GM23338 (cell line): ENCODE results near the gene CD3D. TPM values are rescaled to one million over a fixed set of nuclear protein-coding genes. Genes with fewer than 3 reads are reported as not detected.

Experiments
- ATAC-seq: fragments of 200-7000 bp; cut with Tn5 transposase; 3 replicates; pipeline ENCODE4 v1.9.1; 2020
- DNase-seq: peaks from one replicate; pipeline ENCODE4 v3.0.0-alpha.2; 2015; ENCODE audit warnings: low spot score
- H2AFZ ChIP-seq: fragments of 200-600 bp; sonication (generic); 2 replicates; pipeline ENCODE4 v1.8.0; 2016; ENCODE audit warnings: antibody characterized with exemption, mild to moderate bottlenecking, moderate library complexity
- H3F3A ChIP-seq: fragments of 200-600 bp; sonication (generic); replicated peaks from 2 replicates; pipeline ENCODE4 v1.8.0; 2017; ENCODE audit warnings: antibody characterized with exemption, mixed run types, low read depth
- H3K27ac ChIP-seq: fragments of 200-600 bp; sonication (generic); 2 replicates; pipeline ENCODE4 v1.6.1; 2016; ENCODE audit warnings: low read depth
- H3K27me3 ChIP-seq: fragments of 200-600 bp; sonication (generic); 2 replicates; pipeline ENCODE4 v1.8.0; 2016; ENCODE audit warnings: mild to moderate bottlenecking, mixed run types, moderate library complexity; ENCODE audit not compliant: insufficient read depth
- H3K36me3 ChIP-seq: fragments of 200-600 bp; sonication (generic); 2 replicates; pipeline ENCODE4 v1.8.0; 2016; ENCODE audit warnings: mild to moderate bottlenecking; ENCODE audit not compliant: insufficient read depth
- H3K4me1 ChIP-seq: fragments of 200-600 bp; sonication (generic); 2 replicates; pipeline ENCODE4 v1.8.0; 2016; ENCODE audit warnings: mild to moderate bottlenecking, moderate library complexity; ENCODE audit not compliant: insufficient read depth
- H3K4me2 ChIP-seq: fragments of 200-600 bp; sonication (generic); 2 replicates; pipeline ENCODE4 v1.7.1; 2017; ENCODE audit warnings: mixed run types
- H3K4me3 ChIP-seq: fragments of 200-600 bp; sonication (generic); 2 replicates; pipeline ENCODE4 v1.6.1; 2016; ENCODE audit warnings: mixed run types
- H3K79me2 ChIP-seq: fragments of 200-600 bp; sonication (generic); replicated peaks from 2 replicates; pipeline ENCODE4 v1.8.0; 2017; ENCODE audit warnings: mild to moderate bottlenecking; ENCODE audit not compliant: insufficient read depth
- H3K9me2 ChIP-seq: fragments of 200-600 bp; sonication (generic); 2 replicates; pipeline ENCODE4 v1.8.0; 2017; ENCODE audit not compliant: insufficient read depth
- H4K20me1 ChIP-seq: fragments of 200-600 bp; sonication (generic); replicated peaks from 2 replicates; pipeline ENCODE4 v1.8.0; 2017; ENCODE audit warnings: mild to moderate bottlenecking; ENCODE audit not compliant: insufficient read depth
- H3K27ac Mint-ChIP-seq: 2 replicates; pipeline ENCODE4 v1.8.0; 2020; ENCODE audit warnings: inconsistent platforms, mild to moderate bottlenecking, moderate library complexity, mixed read lengths
- H3K27me3 Mint-ChIP-seq: 3 replicates; pipeline ENCODE4 v1.8.0; 2022; ENCODE audit warnings: low read depth, mild to moderate bottlenecking, moderate library complexity, mixed read lengths, inconsistent platforms; ENCODE audit not compliant: insufficient read depth, poor library complexity
- H3K36me3 Mint-ChIP-seq: 3 replicates; pipeline ENCODE4 v1.8.0; 2021; ENCODE audit warnings: low read depth, mild to moderate bottlenecking, inconsistent platforms, moderate library complexity, mixed read lengths
- H3K4me1 Mint-ChIP-seq: 3 replicates; pipeline ENCODE4 v1.8.0; 2020; ENCODE audit warnings: mild to moderate bottlenecking, inconsistent platforms, mixed read lengths
- H3K4me3 Mint-ChIP-seq: 3 replicates; pipeline ENCODE4 v1.8.0; 2021; ENCODE audit warnings: moderate library complexity, mild to moderate bottlenecking, inconsistent platforms, mixed read lengths
- H3K9me3 Mint-ChIP-seq: 3 replicates; pipeline ENCODE4 v1.8.0; 2020; ENCODE audit warnings: moderate library complexity, mild to moderate bottlenecking, inconsistent platforms, mixed read lengths
- CTCF ChIP-seq, 2 experiments: fragments of 200-600 bp in 1 of 2; sonication (generic) in 1 of 2; conservative IDR thresholded peaks; 2 replicates each; pipeline versions ENCODE4 v1.5.1 to v1.6.1; 2016 to 2017; ENCODE audit warnings: antibody characterized with exemption in 2 of 2, low read depth in 2 of 2, mild to moderate bottlenecking in 2 of 2, moderate library complexity in 1 of 2
- ETS1 ChIP-seq: IDR thresholded peaks from 2 replicates; pipeline ENCODE4 v1.6.1; 2016; ENCODE audit warnings: antibody characterized with exemption
- EZH2 ChIP-seq: fragments of 200-600 bp; sonication (generic); IDR thresholded peaks from one replicate; pipeline ENCODE4 v1.8.0; 2017; ENCODE audit warnings: antibody characterized with exemption, mild to moderate bottlenecking, low read depth; ENCODE audit not compliant: unreplicated experiment
- EZH2phosphoT487 ChIP-seq: fragments of 200-600 bp; sonication (generic); IDR thresholded peaks from one replicate; pipeline ENCODE4 v1.8.1; 2018; ENCODE audit warnings: antibody characterized with exemption; ENCODE audit not compliant: unreplicated experiment
- JUNB ChIP-seq: IDR thresholded peaks from one replicate; pipeline ENCODE4 v1.6.1; 2016; ENCODE audit warnings: antibody characterized with exemption; ENCODE audit not compliant: unreplicated experiment
- NANOG ChIP-seq: IDR thresholded peaks from 2 replicates; pipeline ENCODE4 v1.6.1; 2016; ENCODE audit warnings: antibody characterized with exemption, borderline replicate concordance
- POLR2AphosphoS5 ChIP-seq: IDR thresholded peaks from 2 replicates; pipeline ENCODE4 v1.6.1; 2016; ENCODE audit warnings: antibody characterized with exemption, low read depth
- REST ChIP-seq: IDR thresholded peaks from one replicate; pipeline ENCODE4 v1.6.1; 2018; ENCODE audit warnings: antibody characterized with exemption; ENCODE audit not compliant: unreplicated experiment
- STAT1 ChIP-seq: IDR thresholded peaks from one replicate; pipeline ENCODE4 v1.6.1; 2016; ENCODE audit warnings: antibody characterized with exemption; ENCODE audit not compliant: unreplicated experiment
- ZNF114 ChIP-seq: fragments of 250-450 bp; sonication (Bioruptor Pico); IDR thresholded peaks from 2 replicates; pipeline ENCODE4 v1.5.0; 2020; ENCODE audit warnings: mild to moderate bottlenecking, moderate library complexity
- polyA plus RNA-seq: library from polyadenylated mRNA; unstranded; fragments of >200 nt; fragmentation: Nextera tagmentation; extraction: Ambion mirVana; gene quantifications from 2 replicates; pipeline ENCODE4 v1.2.1, GENCODE V29; 2016
- total RNA-seq: library from RNA; depleted of rRNA; stranded (reverse); fragments of >200 nt; shearing (Covaris generic); gene quantifications from 2 replicates; pipeline ENCODE4 v1.2.3, GENCODE V29; 2014
- TF ChIP-seq, protein P1 (sequence below): fragments of 250-450 bp; sonication (Bioruptor Pico); IDR thresholded peaks from 2 replicates; pipeline ENCODE4 v1.5.0; 2020; ENCODE audit warnings: mild to moderate bottlenecking, moderate library complexity

The CD3D gene
- total and polyA plus RNA-seq, 2 experiments from 2014 or later, result not detected

- no peak for TF ChIP-seq ETS1
- TF ChIP-seq ZNF114 (CRISPR knock-in tag), result no peak
- no peak for TF ChIP-seq JUNB
- no peak for TF ChIP-seq EZH2phosphoT487
Measured at GRCh38 chr11:118341261-118341660, 1.2 kb downstream of the CD3D start (continued).

DNA sequence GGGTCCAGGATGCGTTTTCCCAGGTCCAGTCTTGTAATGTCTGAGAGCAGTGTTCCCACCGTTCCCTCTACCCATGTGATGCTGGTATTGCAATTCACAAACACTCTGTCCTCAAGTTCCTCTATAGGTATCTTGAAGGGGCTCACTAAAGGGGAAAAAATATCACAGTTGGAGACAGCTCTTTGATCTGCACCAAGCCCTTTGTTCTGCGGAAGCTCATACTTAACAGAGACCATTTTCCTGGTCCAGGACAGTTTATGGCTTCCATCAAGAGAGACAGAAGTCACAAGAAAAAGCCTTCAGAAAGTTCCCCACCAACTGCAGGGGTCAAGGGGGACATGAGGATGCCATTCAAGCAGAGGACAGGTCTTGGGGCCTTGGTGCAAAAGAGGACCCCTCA lies 2.1 kb downstream of the CD3D start:
- Histone ChIP-seq H3K79me2 (no peaks in the 10 kb centered on the region), H3K4me3 (no peak overlapping the region), H3K4me2 (no peak overlapping the region), H3K4me1 (no peaks in the 10 kb centered on the region), H3K36me3 (no peaks in the 10 kb centered on the region), H3K27ac (no peak overlapping the region), H3F3A (no peaks in the 10 kb centered on the region), H3K9me2 (no peaks in the 10 kb centered on the region), H3K27me3 (no peaks in the 10 kb centered on the region), H4K20me1 (no peaks in the 10 kb centered on the region), H2AFZ (no peak overlapping the region)
- Mint-ChIP-seq H3K36me3 (no peaks in the 10 kb centered on the region), H3K4me3 (no peak overlapping the region), H3K27ac (no peak overlapping the region), H3K27me3 (peaks cover 10% of the 10 kb centered on the region), H3K9me3 (no peaks in the 10 kb centered on the region; the same call in 2 of the 3 replicates), H3K4me1 (no peaks in the 10 kb centered on the region)
- no peak for ATAC-seq
- DNase-seq, result no peak
- TF ChIP-seq EZH2phosphoT487, result no peak
- TF ChIP-seq NANOG, result no peak
- no peak for TF ChIP-seq REST
- TF ChIP-seq EZH2, result no peak
- no peak for TF ChIP-seq ZNF114 (CRISPR knock-in tag)
- TF ChIP-seq CTCF (conservative IDR thresholded peaks at IDR 0.05; ENCODE audit: low read depth in 2 of 2), result no peak
- TF ChIP-seq POLR2AphosphoS5, result no peak
- TF ChIP-seq, protein P1, sequence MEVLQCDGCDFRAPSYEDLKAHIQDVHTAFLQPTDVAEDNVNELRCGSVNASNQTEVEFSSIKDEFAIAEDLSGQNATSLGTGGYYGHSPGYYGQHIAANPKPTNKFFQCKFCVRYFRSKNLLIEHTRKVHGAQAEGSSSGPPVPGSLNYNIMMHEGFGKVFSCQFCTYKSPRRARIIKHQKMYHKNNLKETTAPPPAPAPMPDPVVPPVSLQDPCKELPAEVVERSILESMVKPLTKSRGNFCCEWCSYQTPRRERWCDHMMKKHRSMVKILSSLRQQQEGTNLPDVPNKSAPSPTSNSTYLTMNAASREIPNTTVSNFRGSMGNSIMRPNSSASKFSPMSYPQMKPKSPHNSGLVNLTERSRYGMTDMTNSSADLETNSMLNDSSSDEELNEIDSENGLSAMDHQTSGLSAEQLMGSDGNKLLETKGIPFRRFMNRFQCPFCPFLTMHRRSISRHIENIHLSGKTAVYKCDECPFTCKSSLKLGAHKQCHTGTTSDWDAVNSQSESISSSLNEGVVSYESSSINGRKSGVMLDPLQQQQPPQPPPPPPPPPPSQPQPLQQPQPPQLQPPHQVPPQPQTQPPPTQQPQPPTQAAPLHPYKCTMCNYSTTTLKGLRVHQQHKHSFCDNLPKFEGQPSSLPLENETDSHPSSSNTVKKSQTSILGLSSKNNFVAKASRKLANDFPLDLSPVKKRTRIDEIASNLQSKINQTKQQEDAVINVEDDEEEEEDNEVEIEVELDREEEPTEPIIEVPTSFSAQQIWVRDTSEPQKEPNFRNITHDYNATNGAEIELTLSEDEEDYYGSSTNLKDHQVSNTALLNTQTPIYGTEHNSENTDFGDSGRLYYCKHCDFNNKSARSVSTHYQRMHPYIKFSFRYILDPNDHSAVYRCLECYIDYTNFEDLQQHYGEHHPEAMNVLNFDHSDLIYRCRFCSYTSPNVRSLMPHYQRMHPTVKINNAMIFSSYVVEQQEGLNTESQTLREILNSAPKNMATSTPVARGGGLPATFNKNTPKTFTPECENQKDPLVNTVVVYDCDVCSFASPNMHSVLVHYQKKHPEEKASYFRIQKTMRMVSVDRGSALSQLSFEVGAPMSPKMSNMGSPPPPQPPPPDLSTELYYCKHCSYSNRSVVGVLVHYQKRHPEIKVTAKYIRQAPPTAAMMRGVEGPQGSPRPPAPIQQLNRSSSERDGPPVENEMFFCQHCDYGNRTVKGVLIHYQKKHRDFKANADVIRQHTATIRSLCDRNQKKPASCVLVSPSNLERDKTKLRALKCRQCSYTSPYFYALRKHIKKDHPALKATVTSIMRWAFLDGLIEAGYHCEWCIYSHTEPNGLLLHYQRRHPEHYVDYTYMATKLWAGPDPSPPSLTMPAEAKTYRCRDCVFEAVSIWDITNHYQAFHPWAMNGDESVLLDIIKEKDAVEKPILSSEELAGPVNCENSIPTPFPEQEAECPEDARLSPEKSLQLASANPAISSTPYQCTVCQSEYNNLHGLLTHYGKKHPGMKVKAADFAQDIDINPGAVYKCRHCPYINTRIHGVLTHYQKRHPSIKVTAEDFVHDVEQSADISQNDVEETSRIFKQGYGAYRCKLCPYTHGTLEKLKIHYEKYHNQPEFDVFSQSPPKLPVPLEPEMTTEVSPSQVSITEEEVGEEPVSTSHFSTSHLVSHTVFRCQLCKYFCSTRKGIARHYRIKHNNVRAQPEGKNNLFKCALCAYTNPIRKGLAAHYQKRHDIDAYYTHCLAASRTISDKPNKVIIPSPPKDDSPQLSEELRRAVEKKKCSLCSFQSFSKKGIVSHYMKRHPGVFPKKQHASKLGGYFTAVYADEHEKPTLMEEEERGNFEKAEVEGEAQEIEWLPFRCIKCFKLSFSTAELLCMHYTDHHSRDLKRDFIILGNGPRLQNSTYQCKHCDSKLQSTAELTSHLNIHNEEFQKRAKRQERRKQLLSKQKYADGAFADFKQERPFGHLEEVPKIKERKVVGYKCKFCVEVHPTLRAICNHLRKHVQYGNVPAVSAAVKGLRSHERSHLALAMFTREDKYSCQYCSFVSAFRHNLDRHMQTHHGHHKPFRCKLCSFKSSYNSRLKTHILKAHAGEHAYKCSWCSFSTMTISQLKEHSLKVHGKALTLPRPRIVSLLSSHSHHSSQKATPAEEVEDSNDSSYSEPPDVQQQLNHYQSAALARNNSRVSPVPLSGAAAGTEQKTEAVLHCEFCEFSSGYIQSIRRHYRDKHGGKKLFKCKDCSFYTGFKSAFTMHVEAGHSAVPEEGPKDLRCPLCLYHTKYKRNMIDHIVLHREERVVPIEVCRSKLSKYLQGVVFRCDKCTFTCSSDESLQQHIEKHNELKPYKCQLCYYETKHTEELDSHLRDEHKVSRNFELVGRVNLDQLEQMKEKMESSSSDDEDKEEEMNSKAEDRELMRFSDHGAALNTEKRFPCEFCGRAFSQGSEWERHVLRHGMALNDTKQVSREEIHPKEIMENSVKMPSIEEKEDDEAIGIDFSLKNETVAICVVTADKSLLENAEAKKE (CRISPR knock-in tag), result no peak
- no peak for TF ChIP-seq STAT1
- no peak for TF ChIP-seq ETS1
- TF ChIP-seq JUNB, result no peak
